Panc1 (cell line): ENCODE data around the gene TSPAN4. TPM values are rescaled to one million over a fixed set of nuclear protein-coding genes. Genes with fewer than 3 reads are reported as not detected.

Experiments
- ATAC-seq: fragments of 200-7000 bp; cut with Tn5 transposase; 2 replicates; pipeline ENCODE4 v1.9.1; 2020; ENCODE audit warnings: mild to moderate bottlenecking, moderate library complexity
- BruUV-seq: library from RNA; stranded (reverse); fragments of 400-500 nt; replicated peaks from 2 replicates; lab custom pipeline; 2021; lab: Mats Ljungman, UMichigan
- CTCF ChIA-PET: fragments of 300-600 bp; sonication (Branson Sonifier 250); formaldehyde crosslinking; loops from one replicate; lab custom pipeline; 2022; ENCODE audit warnings: antibody characterized with exemption; lab: Charles Lee
- POLR2A ChIA-PET: fragments of 300-600 bp; sonication (Branson Sonifier 250); formaldehyde crosslinking; loops from one replicate; lab custom pipeline; 2022; ENCODE audit warnings: antibody characterized with exemption; lab: Charles Lee
- DNase-seq: peaks from one replicate; pipeline ENCODE4 v3.0.0-alpha.2; 2010; ENCODE audit warnings: low read depth, low spot score
- H3K27ac ChIP-seq: 2 replicates; pipeline ENCODE4 v1.5.1; 2011; ENCODE audit warnings: mild to moderate bottlenecking, low read length, inconsistent platforms
- H3K27me3 ChIP-seq: fragments of 200-500 bp; sonication (Bioruptor generic); 2 replicates; pipeline ENCODE4 v1.6.0; 2014; ENCODE audit warnings: low read length, inconsistent platforms; ENCODE audit not compliant: control insufficient read depth, insufficient read depth
- H3K36me3 ChIP-seq: fragments of 200-500 bp; sonication (Bioruptor generic); 2 replicates; pipeline ENCODE4 v1.5.1; 2014; ENCODE audit warnings: inconsistent platforms, mild to moderate bottlenecking, low read length, moderate library complexity; ENCODE audit not compliant: control insufficient read depth, insufficient read depth
- H3K4me1 ChIP-seq: 2 replicates; pipeline ENCODE4 v1.5.1; 2011; ENCODE audit warnings: inconsistent platforms, mild to moderate bottlenecking, low read length, moderate library complexity; ENCODE audit not compliant: control insufficient read depth, insufficient read depth
- H3K4me3 ChIP-seq, 2 experiments: 2 replicates each; pipeline ENCODE4 v1.5.1; 2011 to 2012; ENCODE audit warnings: low read depth in 2 of 2, low read length in 2 of 2, mild to moderate bottlenecking in 2 of 2, inconsistent platforms in 1 of 2, moderate library complexity in 1 of 2
- H3K9me3 ChIP-seq: fragments of 200-500 bp; sonication (Bioruptor generic); 2 replicates; pipeline ENCODE4 v1.5.1; 2014; ENCODE audit warnings: low read depth, mild to moderate bottlenecking, inconsistent platforms, low read length, moderate library complexity; ENCODE audit not compliant: control insufficient read depth, insufficient read depth
- CTCF ChIP-seq: fragments of 450-650 bp; IDR thresholded peaks from 2 replicates; pipeline ENCODE4 v1.5.1; 2017; ENCODE audit warnings: mild to moderate bottlenecking
- POLR2AphosphoS5 ChIP-seq: IDR thresholded peaks from 2 replicates; pipeline ENCODE4 v1.6.1; 2012; ENCODE audit warnings: mild to moderate bottlenecking, low read depth, low read length, moderate library complexity
- REST ChIP-seq, 2 experiments: IDR thresholded peaks; 2 replicates each; pipeline ENCODE4 v1.6.1; 2011 to 2012; ENCODE audit warnings: low read depth in 2 of 2, control low read depth in 1 of 2, low read length in 1 of 2, mild to moderate bottlenecking in 1 of 2, moderate library complexity in 1 of 2; ENCODE audit not compliant: insufficient read depth in 1 of 2
- SIN3A ChIP-seq: IDR thresholded peaks from 2 replicates; pipeline ENCODE4 v1.6.1; 2012; ENCODE audit warnings: low read depth, mild to moderate bottlenecking, low read length, moderate library complexity, borderline replicate concordance; ENCODE audit not compliant: insufficient read depth
- TCF7L2 ChIP-seq: IDR thresholded peaks from 2 replicates; pipeline ENCODE4 v1.6.1; 2011; ENCODE audit warnings: mild to moderate bottlenecking, low read depth, low read length, inconsistent platforms
- in situ Hi-C: cut with HindIII; loops from 2 replicates; pipeline ENCODE4 v1.10.0; 2016; ENCODE audit warnings: low sequenced_read_pairs, low pct_unique_long_range_greater_than_20kb
- intact Hi-C: fragments of 100-400 bp; cut with micrococcal nuclease; formaldehyde crosslinking; loops from one replicate; pipeline ENCODE4 v1.10.0; 2022; ENCODE audit not compliant: unreplicated experiment
- total RNA-seq: library from RNA; stranded (reverse); gene quantifications from one replicate; pipeline ENCODE4 v1.2.1, GENCODE V29; 2021; ENCODE audit not compliant: unreplicated experiment

The TSPAN4 gene
- total RNA-seq, 1 experiment from 2014 or later: 187 TPM

DNA sequence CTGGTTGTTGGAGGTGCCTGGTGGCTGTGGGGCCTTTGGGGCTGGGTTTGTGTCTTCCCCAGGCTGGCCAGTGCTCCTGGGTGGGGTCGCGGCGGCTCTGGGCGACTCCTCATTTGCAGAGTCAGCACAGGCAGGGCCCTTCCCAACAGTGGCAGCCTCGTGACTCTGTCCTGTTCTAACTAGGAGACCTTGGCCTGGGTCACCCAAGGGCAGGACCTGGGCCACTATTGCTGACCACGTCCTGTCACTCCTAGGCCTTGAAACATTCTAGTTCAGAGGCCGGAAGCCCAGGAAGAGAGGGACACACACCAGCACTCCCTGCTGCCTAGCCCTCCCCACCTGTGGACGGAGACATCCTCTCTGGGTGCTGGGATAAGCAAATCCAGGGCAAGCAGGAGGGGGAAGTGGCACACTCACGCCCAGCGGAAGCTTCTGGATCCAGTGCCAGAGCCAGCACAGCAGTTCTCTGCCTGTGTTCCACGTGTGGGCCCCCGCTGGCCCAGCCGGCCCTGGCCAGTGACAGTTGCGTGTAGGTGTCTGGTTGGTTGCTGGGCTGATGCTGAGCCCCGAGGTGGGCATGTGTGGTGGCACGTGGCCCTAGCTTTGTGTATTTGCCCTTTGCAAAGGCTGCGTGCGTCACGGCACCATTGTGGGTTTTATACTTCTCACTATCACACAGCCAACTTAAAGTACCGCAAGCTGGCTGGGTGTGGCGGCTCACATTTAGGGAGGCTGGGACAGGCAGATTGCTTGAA lies 72.3 kb downstream of the TSPAN4 start:
- Histone ChIP-seq H3K4me3 (no peak overlapping the region), H3K27me3 (no peaks in the 10 kb centered on the region), H3K36me3 (no peaks in the 10 kb centered on the region), H3K4me1 (peaks cover 10% of the 10 kb centered on the region), H3K27ac (no peak overlapping the region), H3K9me3 (no peaks in the 10 kb centered on the region)
- no peak for DNase-seq
- no TSS peak for BruUV-seq
- POLR2A ChIA-PET: interaction anchor here (0.7 kb wide), 1 partner anchor 41 kb away, joined by 3 read pairs; no protein-coding TSS in a partner anchor
- intact Hi-C loops (no loop called here), in situ Hi-C loops (no loop called here)
- CTCF ChIA-PET: no interaction called here
- TF ChIP-seq REST (IDR thresholded peaks at IDR 0.05; ENCODE audit: insufficient read depth in 1 of 2, low read depth in 2 of 2, low read length in 1 of 2): no peak
- TF ChIP-seq TCF7L2: no peak
- no peak for TF ChIP-seq CTCF
- no peak for TF ChIP-seq SIN3A
- TF ChIP-seq POLR2AphosphoS5: no peak
- no peak for ATAC-seq

Other genes with a start within 250 kb of the TSPAN4 start
- gene IRF7, start 226.9 kb upstream of the TSPAN4 start, total RNA-seq: 23.9 TPM
- not detected for gene CDHR5, start 217.9 kb upstream of the TSPAN4 start, total RNA-seq
- gene SCT, start 215.7 kb upstream of the TSPAN4 start, total RNA-seq: not detected
- gene DRD4, start 205.6 kb upstream of the TSPAN4 start, total RNA-seq: 0.95 TPM
- 105 TPM for gene DEAF1, start 147.6 kb upstream of the TSPAN4 start, total RNA-seq
- gene TMEM80, start 147.0 kb upstream of the TSPAN4 start, total RNA-seq: 45.2 TPM
- gene EPS8L2, start 136.6 kb upstream of the TSPAN4 start, total RNA-seq: 256 TPM
- 257 TPM for gene TALDO1, start 95.4 kb upstream of the TSPAN4 start, total RNA-seq
- 229 TPM for gene GATD1, start 65.4 kb upstream of the TSPAN4 start, total RNA-seq
- gene CEND1, start 52.8 kb upstream of the TSPAN4 start, total RNA-seq: 15.9 TPM
- gene SLC25A22, start 44.6 kb upstream of the TSPAN4 start, total RNA-seq: 119 TPM
- gene PIDD1, start 37.6 kb upstream of the TSPAN4 start, total RNA-seq: 75.9 TPM
- 3,468 TPM for gene RPLP2, start 32.9 kb upstream of the TSPAN4 start, total RNA-seq
- 244 TPM for gene PNPLA2, start 23.9 kb upstream of the TSPAN4 start, total RNA-seq
- gene CRACR2B, start 14.9 kb upstream of the TSPAN4 start, total RNA-seq: 132 TPM
- gene CD151, start 9.9 kb upstream of the TSPAN4 start, total RNA-seq: 680 TPM
- 673 TPM for gene POLR2L, start 323 bp upstream of the TSPAN4 start, total RNA-seq
- gene CHID1, start 68.0 kb downstream of the TSPAN4 start, total RNA-seq: 224 TPM
- gene AP2A2, start 83.0 kb downstream of the TSPAN4 start, total RNA-seq: 123 TPM
- gene MUC6, start 193.9 kb downstream of the TSPAN4 start, total RNA-seq: 0.49 TPM
- gene MUC2, start 232.0 kb downstream of the TSPAN4 start, total RNA-seq: 0.08 TPM